ENCODE data around the gene ACBD4.

The ACBD4 gene

GRCh38 chr17:45164734-45165269 is 29.3 kb downstream of the ACBD4 start:
- no peak overlapping the region for H3K4me3 ChIP-seq (IDR thresholded peaks at IDR 0.05; ENCODE audit: insufficient read depth, low read depth, low read length)
- no peaks in the 10 kb centered on the region for H3K36me3 ChIP-seq (ENCODE audit: insufficient read depth)
- peaks cover 27% of the 10 kb centered on the region for H3K4me1 ChIP-seq (ENCODE audit: low read depth, poor library complexity, severe bottlenecking)
- peak overlapping the region; percentile 4; the same call in 1 of the 2 replicates for H3K4me2 ChIP-seq
- no peak overlapping the region for H3K27ac ChIP-seq
- H2AFZ ChIP-seq (ENCODE audit: low read depth) = no peak overlapping the region
- no peak for TF ChIP-seq CTCF (conservative IDR thresholded peaks at IDR 0.05; ENCODE audit: low read depth, low read length)
- no peaks in the 10 kb centered on the region for H3K27me3 ChIP-seq (ENCODE audit: insufficient read depth, low read depth)
- H3K79me2 ChIP-seq (ENCODE audit: insufficient read depth, low read depth) = peaks cover 14% of the 10 kb centered on the region
- H4K20me1 ChIP-seq (ENCODE audit: insufficient read depth) = no peaks in the 10 kb centered on the region
- H3K9ac ChIP-seq = no peak overlapping the region

- Histone ChIP-seq H3K9ac (no peak overlapping the region), H3K79me2 (ENCODE audit: insufficient read depth, low read depth) (no peaks in the 10 kb centered on the region), H3K4me2 (no peak overlapping the region), H3K4me1 (ENCODE audit: low read depth, poor library complexity, severe bottlenecking) (peaks cover 37% of the 10 kb centered on the region), H3K4me3 (IDR thresholded peaks at IDR 0.05; ENCODE audit: insufficient read depth, low read depth, low read length) (no peak overlapping the region), H4K20me1 (ENCODE audit: insufficient read depth) (no peaks in the 10 kb centered on the region), H2AFZ (ENCODE audit: low read depth) (no peak overlapping the region), H3K36me3 (ENCODE audit: insufficient read depth) (no peaks in the 10 kb centered on the region), H3K27me3 (ENCODE audit: insufficient read depth, low read depth) (no peaks in the 10 kb centered on the region), H3K27ac (no peak overlapping the region)
- TF ChIP-seq CTCF (conservative IDR thresholded peaks at IDR 0.05; ENCODE audit: low read depth, low read length) = no peak
These were observed 33.7 kb downstream of the ACBD4 start for GRCh38 chr17:45168991-45169752.

GRCh38 chr17:45170280-45170930 is 34.9 kb downstream of the ACBD4 start:
- H4K20me1 ChIP-seq (ENCODE audit: insufficient read depth) = no peaks in the 10 kb centered on the region
- H3K4me3 ChIP-seq (IDR thresholded peaks at IDR 0.05; ENCODE audit: insufficient read depth, low read depth, low read length) = no peak overlapping the region
- H2AFZ ChIP-seq (ENCODE audit: low read depth) = no peak overlapping the region
- no peak overlapping the region for H3K4me2 ChIP-seq
- H3K27me3 ChIP-seq (ENCODE audit: insufficient read depth, low read depth) = no peaks in the 10 kb centered on the region
- H3K36me3 ChIP-seq (ENCODE audit: insufficient read depth) = no peaks in the 10 kb centered on the region
- H3K79me2 ChIP-seq (ENCODE audit: insufficient read depth, low read depth) = no peaks in the 10 kb centered on the region
- no peak for TF ChIP-seq CTCF (conservative IDR thresholded peaks at IDR 0.05; ENCODE audit: low read depth, low read length)
- H3K27ac ChIP-seq = no peak overlapping the region
- peaks cover 29% of the 10 kb centered on the region for H3K4me1 ChIP-seq (ENCODE audit: low read depth, poor library complexity, severe bottlenecking)
- no peak overlapping the region for H3K9ac ChIP-seq

GRCh38 chr17:45170931-45171337 is 35.4 kb downstream of the ACBD4 start:
- Histone ChIP-seq H3K27ac (no peak overlapping the region), H3K4me2 (no peak overlapping the region), H3K27me3 (ENCODE audit: insufficient read depth, low read depth) (no peaks in the 10 kb centered on the region), H3K4me3 (IDR thresholded peaks at IDR 0.05; ENCODE audit: insufficient read depth, low read depth, low read length) (no peak overlapping the region), H3K36me3 (ENCODE audit: insufficient read depth) (no peaks in the 10 kb centered on the region), H3K4me1 (ENCODE audit: low read depth, poor library complexity, severe bottlenecking) (peaks cover 26% of the 10 kb centered on the region), H3K9ac (no peak overlapping the region), H2AFZ (ENCODE audit: low read depth) (no peak overlapping the region), H3K79me2 (ENCODE audit: insufficient read depth, low read depth) (no peaks in the 10 kb centered on the region), H4K20me1 (ENCODE audit: insufficient read depth) (no peaks in the 10 kb centered on the region)
- TF ChIP-seq CTCF (conservative IDR thresholded peaks at IDR 0.05; ENCODE audit: low read depth, low read length) = no peak

Data from KMS-11 (cell line).